NCI-H345 (cell line): ENCODE data around the gene ABI3.
"Not testable (repeated sequence)": the region's sequence is repeated elsewhere in the genome, so short reads cannot be mapped to it uniquely, and the experiment has no call there.

Source experiments
- DNase-seq: peaks from one replicate; lab custom pipeline; 2025; lab: John Stamatoyannopoulos, UW

Gene ABI3

GRCh38 chr17:49252148-49252695 lies 41.7 kb downstream of the ABI3 start:
- no peak for DNase-seq

- no peak for DNase-seq
Measured at GRCh38 chr17:49254066-49254465, 43.6 kb downstream of the ABI3 start.

- no peak for DNase-seq
Measured at GRCh38 chr17:49255125-49255524, 44.6 kb downstream of the ABI3 start.

- no peak for DNase-seq
Measured at GRCh38 chr17:49258394-49258793, 47.9 kb downstream of the ABI3 start.

GRCh38 chr17:49259663-49260010 lies 49.1 kb downstream of the ABI3 start:
- DNase-seq = no peak

GRCh38 chr17:49260011-49260816 lies 49.7 kb downstream of the ABI3 start:
- DNase-seq = peak; percentile 35

- no peak for DNase-seq
Measured at GRCh38 chr17:49260817-49261291, 50.3 kb downstream of the ABI3 start.

GRCh38 chr17:49261540-49261939 lies 51.0 kb downstream of the ABI3 start:
- not testable (repeated sequence) for DNase-seq

- DNase-seq = no peak
Measured at GRCh38 chr17:49266233-49266632, 55.7 kb downstream of the ABI3 start.

- DNase-seq = no peak
Measured at GRCh38 chr17:49267912-49268311, 57.4 kb downstream of the ABI3 start.

- DNase-seq = no peak
Measured at GRCh38 chr17:49269356-49269755, 58.8 kb downstream of the ABI3 start.
